AG20443 (cell line): ENCODE results near the gene FAAP100.
"Not testable (repeated sequence)": the region's sequence is repeated elsewhere in the genome, so short reads cannot be mapped to it uniquely, and the experiment has no call there.

Source experiments
- DNase-seq: peaks from one replicate; pipeline ENCODE4 v3.0.0; 2012; ENCODE audit warnings: low spot score, mixed read lengths

The FAAP100 gene, protein sequence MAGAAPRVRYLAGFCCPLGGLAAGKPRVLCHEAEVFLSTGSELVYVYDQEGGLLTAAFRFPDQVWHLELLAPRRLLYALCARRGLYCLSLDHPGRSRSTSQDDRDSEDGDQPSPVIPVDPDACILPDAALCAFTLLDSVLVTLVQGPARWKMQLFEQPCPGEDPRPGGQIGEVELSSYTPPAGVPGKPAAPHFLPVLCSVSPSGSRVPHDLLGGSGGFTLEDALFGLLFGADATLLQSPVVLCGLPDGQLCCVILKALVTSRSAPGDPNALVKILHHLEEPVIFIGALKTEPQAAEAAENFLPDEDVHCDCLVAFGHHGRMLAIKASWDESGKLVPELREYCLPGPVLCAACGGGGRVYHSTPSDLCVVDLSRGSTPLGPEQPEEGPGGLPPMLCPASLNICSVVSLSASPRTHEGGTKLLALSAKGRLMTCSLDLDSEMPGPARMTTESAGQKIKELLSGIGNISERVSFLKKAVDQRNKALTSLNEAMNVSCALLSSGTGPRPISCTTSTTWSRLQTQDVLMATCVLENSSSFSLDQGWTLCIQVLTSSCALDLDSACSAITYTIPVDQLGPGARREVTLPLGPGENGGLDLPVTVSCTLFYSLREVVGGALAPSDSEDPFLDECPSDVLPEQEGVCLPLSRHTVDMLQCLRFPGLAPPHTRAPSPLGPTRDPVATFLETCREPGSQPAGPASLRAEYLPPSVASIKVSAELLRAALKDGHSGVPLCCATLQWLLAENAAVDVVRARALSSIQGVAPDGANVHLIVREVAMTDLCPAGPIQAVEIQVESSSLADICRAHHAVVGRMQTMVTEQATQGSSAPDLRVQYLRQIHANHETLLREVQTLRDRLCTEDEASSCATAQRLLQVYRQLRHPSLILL

GRCh38 chr17:81552244-81553017, at the start of gene FAAP100:
FAAP100 (minus strand) TSS chr17:81552353; CDS start chr17:81552330, 23 bp downstream.
- peak; percentile 96 for DNase-seq

DNA sequence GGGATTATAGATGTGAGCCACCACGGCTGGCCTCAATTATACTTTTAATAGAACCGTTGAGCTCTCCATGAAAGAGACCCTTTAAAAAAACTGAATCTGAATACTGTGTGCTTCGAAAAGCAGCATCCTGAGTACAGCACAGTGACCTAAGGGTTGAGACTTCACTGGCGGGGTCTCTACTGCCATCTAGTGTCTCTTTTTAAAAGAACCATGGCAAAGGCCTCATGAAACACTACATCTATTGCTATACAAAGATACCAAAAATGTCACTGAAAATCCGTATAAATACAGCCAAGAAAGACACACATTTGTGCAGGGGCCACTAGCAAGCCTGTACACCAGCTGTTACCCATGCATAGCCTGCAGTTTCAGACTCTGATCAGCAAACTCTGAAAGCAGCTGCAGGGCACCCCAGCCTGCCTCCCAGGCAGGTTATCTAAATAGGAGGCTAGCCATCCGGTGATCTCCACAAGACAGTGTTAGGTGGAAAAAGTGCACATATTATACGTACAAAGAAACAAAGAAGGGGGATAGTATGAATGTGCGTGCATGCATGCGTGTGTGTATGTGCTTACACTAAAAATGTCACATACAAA, 49.5 kb upstream of the FAAP100 start:
- DNase-seq: peak; percentile 80

GRCh38 chr17:81599719-81600486, 47.8 kb upstream of the FAAP100 start:
- DNase-seq: peak; percentile 53

DNA sequence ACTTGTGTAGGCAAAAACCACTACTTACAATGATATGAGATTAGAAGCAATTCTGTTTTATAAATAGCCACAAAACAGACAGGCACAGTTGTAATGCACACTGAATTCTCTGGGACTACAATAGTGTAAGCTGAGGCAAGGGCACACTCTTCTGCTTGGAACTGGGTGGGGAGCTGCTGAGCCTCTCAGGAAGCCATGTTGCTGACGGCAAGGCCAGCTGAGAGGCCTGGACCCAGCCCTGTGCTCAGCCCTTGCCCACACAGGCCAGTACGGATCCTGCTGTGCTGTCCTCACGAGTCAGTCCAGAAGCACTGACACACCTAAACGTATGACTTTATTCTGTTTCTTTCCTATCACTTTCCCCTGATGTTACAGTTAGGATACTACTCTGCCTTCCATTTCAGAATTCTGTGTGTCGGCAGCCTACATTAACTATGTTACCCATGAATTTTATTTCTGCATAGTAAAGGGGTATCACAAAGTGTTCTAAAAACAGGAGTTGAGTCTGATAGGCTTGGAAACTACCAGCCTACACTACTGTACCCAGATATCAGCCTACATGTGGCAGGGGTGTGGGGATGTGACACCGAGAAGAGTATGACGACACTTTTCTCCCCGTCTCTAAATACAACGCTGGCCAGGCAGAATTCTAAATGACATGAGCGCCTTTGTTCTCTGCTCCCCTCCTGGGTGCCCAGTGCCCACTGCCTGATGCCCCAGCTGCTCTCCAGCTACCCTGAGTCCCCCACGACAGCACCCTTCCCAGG, 41.1 kb upstream of the FAAP100 start:
- no peak for DNase-seq

DNA sequence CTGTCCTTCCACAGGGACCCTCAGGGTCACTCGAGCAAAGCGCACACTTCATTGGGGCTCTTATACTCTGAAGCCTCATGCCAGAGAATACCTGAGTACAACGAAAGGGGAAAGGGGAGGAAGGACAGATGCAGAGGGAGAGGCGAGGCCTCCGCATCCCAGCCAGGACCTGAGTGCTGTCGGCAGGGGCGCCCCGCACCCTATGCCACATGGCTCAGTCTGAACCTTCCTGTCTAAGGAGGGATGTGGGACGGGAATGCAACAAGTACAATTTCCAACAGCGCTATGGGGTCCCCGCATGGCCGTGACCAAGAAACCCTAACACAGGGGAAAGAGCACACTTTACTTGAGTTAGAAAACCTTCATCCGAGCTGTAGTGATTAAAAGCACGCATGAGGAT, 39.8 kb upstream of the FAAP100 start:
- no peak for DNase-seq

DNA sequence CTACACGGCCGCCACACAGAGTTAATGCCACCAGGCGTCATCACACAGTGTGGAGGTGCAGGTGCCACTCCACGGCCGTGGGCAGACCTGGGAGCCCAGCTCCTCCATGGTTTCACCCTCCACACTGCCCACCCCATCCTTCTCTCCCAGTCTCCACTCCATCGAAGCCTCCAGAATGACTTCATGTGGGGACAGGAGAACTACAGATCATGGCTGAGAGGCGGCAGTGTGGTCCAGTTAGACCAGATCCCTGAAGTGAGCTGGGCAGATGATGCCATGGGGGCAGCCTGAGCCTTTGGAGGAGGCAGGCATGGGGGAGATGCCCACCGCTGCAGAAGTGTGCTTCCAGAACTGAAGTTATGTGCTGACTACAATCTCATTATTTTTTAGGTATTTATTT, 38.0 kb upstream of the FAAP100 start:
- DNase-seq: no peak

GRCh38 chr17:81589612-81590011, 37.5 kb upstream of the FAAP100 start:
- no peak for DNase-seq

GRCh38 chr17:81586096-81586495, 33.9 kb upstream of the FAAP100 start:
- no peak for DNase-seq

- not testable (repeated sequence) for DNase-seq
Observed at GRCh38 chr17:81584771-81585170, 32.6 kb upstream of the FAAP100 start.

- no peak for DNase-seq
Observed at GRCh38 chr17:81583589-81584342, 31.6 kb upstream of the FAAP100 start.

DNA sequence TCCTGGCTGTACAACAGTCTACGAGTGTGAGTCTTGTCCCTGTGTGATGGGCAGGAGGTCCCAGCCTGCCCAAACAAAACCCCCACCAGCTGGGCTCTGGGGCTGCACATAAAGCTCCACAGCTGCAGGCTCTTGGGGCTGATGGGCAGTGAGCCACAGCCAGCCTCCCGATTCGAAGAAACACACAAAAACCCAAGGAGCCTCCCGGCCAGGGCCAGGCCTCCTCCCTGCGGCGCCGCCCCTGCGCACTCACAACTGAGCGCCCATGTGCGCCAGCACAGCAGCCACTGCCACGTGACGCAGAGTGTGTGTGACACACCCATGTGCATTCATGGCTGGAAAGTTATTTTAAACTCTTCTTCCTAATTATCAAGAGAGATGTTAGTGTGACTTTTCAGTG, 30.6 kb upstream of the FAAP100 start:
- no peak for DNase-seq

DNA sequence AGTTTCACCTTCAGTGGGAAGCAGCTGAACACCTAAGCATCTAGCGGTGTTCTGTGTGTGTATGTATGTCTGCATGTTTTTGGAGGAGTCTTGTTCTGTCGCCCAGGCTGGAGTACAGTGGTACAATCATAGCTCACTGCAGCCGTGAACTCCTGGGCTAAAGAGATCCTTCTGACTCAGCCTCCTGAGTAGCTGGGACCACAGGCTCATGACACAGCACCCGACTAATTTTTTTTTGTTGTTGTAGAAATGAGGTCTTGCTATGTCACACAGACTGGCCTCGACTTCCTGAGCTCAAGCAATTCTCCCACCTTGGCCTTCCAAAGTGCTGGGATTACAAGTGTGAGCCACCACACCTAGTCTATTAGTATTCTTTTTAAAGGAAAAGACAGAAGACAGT, 30.2 kb upstream of the FAAP100 start:
- no peak for DNase-seq

DNA sequence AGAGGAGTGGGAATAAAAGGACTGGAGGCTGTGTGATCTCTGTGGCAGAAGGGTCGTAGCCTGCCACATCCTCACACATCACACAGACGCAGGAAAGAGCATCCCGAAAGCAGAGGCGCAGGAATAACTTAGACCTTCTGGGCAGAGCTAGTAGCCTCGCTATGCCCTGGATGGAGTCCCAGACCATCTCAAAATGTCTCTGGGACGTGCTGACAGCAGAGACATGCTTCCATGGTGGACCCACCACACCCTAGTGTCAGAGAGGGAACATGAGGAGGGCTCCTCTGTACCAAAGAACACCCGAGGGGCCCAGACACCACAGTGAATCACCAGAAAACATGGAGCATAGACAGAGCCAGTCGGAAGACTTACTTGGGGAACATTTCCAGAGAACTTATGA, 29.6 kb upstream of the FAAP100 start:
- DNase-seq: no peak

- no peak for DNase-seq
Observed at GRCh38 chr17:81580481-81580880, 28.3 kb upstream of the FAAP100 start.

DNA sequence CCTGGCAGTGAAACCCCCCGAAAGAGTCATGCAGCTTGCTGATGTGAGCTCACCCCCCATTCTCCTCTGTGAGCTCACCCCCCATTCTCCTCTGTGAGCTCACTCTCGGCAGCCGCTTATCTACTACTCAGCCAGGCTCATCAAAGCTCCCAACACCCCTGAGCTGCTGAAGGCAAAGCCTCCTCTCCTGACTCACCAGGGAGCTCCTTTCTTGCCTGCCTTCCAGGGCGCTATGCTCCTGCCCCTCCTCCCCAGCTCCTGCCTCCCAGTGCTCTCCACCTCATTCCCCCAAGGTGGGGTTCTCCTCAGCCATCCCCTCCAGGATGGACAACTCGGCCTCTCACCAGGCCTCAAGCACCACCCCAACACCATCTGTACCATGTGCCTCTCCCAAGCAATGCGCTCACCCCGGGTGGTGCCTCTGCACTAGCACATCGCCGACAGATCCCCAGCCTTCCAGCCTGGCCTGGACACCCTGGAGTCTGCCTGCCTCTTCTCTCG, 27.7 kb upstream of the FAAP100 start:
- DNase-seq: peak; percentile 61

- DNase-seq: no peak
Observed at GRCh38 chr17:81579298-81579697, 27.1 kb upstream of the FAAP100 start.

- DNase-seq: no peak
Observed at GRCh38 chr17:81578561-81579225, 26.5 kb upstream of the FAAP100 start.

GRCh38 chr17:81578038-81578441, 25.9 kb upstream of the FAAP100 start:
- no peak for DNase-seq
